ENCODE measurements around the gene ADGRB3.

Gene ADGRB3

GRCh38 chr6:69064226-69064625 is 429.1 kb downstream of the ADGRB3 start:
- no peaks in the 10 kb centered on the region for H3K27me3 ChIP-seq (ENCODE audit: control insufficient read depth in 1 of 2, insufficient read depth in 2 of 2, low read length in 2 of 2)
- no peaks in the 10 kb centered on the region for H3K4me1 ChIP-seq (ENCODE audit: control insufficient read depth, insufficient read depth, low read length)
- no peak overlapping the region for H3K9ac ChIP-seq (ENCODE audit: low read length in 2 of 2)
- H3K9me3 ChIP-seq (ENCODE audit: control insufficient read depth in 2 of 2, low read length in 2 of 2) = no peaks in the 10 kb centered on the region
- H3K27ac ChIP-seq (ENCODE audit: low read length) = no peak overlapping the region
- no peaks in the 10 kb centered on the region for H3K36me3 ChIP-seq (ENCODE audit: control insufficient read depth in 2 of 2, insufficient read depth in 2 of 2, low read length in 2 of 2)
- H3K4me3 ChIP-seq (ENCODE audit: low read length in 2 of 2) = no peak overlapping the region

GRCh38 chr6:69069881-69070280 is 434.8 kb downstream of the ADGRB3 start:
- H3K9me3 ChIP-seq (ENCODE audit: control insufficient read depth in 2 of 2, low read length in 2 of 2) = no peaks in the 10 kb centered on the region
- no peaks in the 10 kb centered on the region for H3K4me1 ChIP-seq (ENCODE audit: control insufficient read depth, insufficient read depth, low read length)

GRCh38 chr6:69072796-69073195 is 437.7 kb downstream of the ADGRB3 start:
- H3K4me3 ChIP-seq (ENCODE audit: low read length in 2 of 2) = no peak overlapping the region
- H3K27me3 ChIP-seq (ENCODE audit: control insufficient read depth in 1 of 2, insufficient read depth in 2 of 2, low read length in 2 of 2) = no peaks in the 10 kb centered on the region
- H3K4me1 ChIP-seq (ENCODE audit: control insufficient read depth, insufficient read depth, low read length) = no peaks in the 10 kb centered on the region
- H3K36me3 ChIP-seq (ENCODE audit: control insufficient read depth in 2 of 2, insufficient read depth in 2 of 2, low read length in 2 of 2) = no peaks in the 10 kb centered on the region
- no peaks in the 10 kb centered on the region for H3K9me3 ChIP-seq (ENCODE audit: control insufficient read depth in 2 of 2, low read length in 2 of 2)
- H3K27ac ChIP-seq (ENCODE audit: low read length) = no peak overlapping the region
- no peak overlapping the region for H3K9ac ChIP-seq (ENCODE audit: low read length in 2 of 2)

More at GRCh38 chr6:69069881-69070280, 434.8 kb downstream of the ADGRB3 start:
- Histone ChIP-seq H3K27ac (ENCODE audit: low read length) (no peak overlapping the region), H3K9ac (ENCODE audit: low read length in 2 of 2) (no peak overlapping the region), H3K36me3 (ENCODE audit: control insufficient read depth in 2 of 2, insufficient read depth in 2 of 2, low read length in 2 of 2) (no peaks in the 10 kb centered on the region), H3K27me3 (ENCODE audit: control insufficient read depth in 1 of 2, insufficient read depth in 2 of 2, low read length in 2 of 2) (no peaks in the 10 kb centered on the region), H3K4me3 (ENCODE audit: low read length in 2 of 2) (no peak overlapping the region)

GRCh38 chr6:69084746-69085335 is 449.8 kb downstream of the ADGRB3 start:
- Histone ChIP-seq H3K9ac (ENCODE audit: low read length in 2 of 2) (no peak overlapping the region), H3K27ac (ENCODE audit: low read length) (no peak overlapping the region), H3K27me3 (ENCODE audit: control insufficient read depth in 1 of 2, insufficient read depth in 2 of 2, low read length in 2 of 2) (no peaks in the 10 kb centered on the region), H3K4me3 (ENCODE audit: low read length in 2 of 2) (no peak overlapping the region), H3K36me3 (ENCODE audit: control insufficient read depth in 2 of 2, insufficient read depth in 2 of 2, low read length in 2 of 2) (no peaks in the 10 kb centered on the region), H3K4me1 (ENCODE audit: control insufficient read depth, insufficient read depth, low read length) (no peaks in the 10 kb centered on the region), H3K9me3 (ENCODE audit: control insufficient read depth in 2 of 2, low read length in 2 of 2) (no peaks in the 10 kb centered on the region)

- Histone ChIP-seq H3K4me1 (ENCODE audit: control insufficient read depth, insufficient read depth, low read length) (no peaks in the 10 kb centered on the region), H3K9ac (ENCODE audit: low read length in 2 of 2) (no peak overlapping the region), H3K36me3 (ENCODE audit: control insufficient read depth in 2 of 2, insufficient read depth in 2 of 2, low read length in 2 of 2) (no peaks in the 10 kb centered on the region), H3K27ac (ENCODE audit: low read length) (no peak overlapping the region), H3K27me3 (ENCODE audit: control insufficient read depth in 1 of 2, insufficient read depth in 2 of 2, low read length in 2 of 2) (no peaks in the 10 kb centered on the region), H3K9me3 (ENCODE audit: control insufficient read depth in 2 of 2, low read length in 2 of 2) (no peaks in the 10 kb centered on the region), H3K4me3 (ENCODE audit: low read length in 2 of 2) (no peak overlapping the region)
These were observed 451.6 kb downstream of the ADGRB3 start for GRCh38 chr6:69086689-69087088.

- Histone ChIP-seq H3K9ac (ENCODE audit: low read length in 2 of 2) (no peak overlapping the region), H3K4me3 (ENCODE audit: low read length in 2 of 2) (no peak overlapping the region), H3K27me3 (ENCODE audit: control insufficient read depth in 1 of 2, insufficient read depth in 2 of 2, low read length in 2 of 2) (no peaks in the 10 kb centered on the region), H3K9me3 (ENCODE audit: control insufficient read depth in 2 of 2, low read length in 2 of 2) (no peaks in the 10 kb centered on the region), H3K27ac (ENCODE audit: low read length) (no peak overlapping the region), H3K4me1 (ENCODE audit: control insufficient read depth, insufficient read depth, low read length) (no peaks in the 10 kb centered on the region), H3K36me3 (ENCODE audit: control insufficient read depth in 2 of 2, insufficient read depth in 2 of 2, low read length in 2 of 2) (no peaks in the 10 kb centered on the region)
These were observed 454.5 kb downstream of the ADGRB3 start for GRCh38 chr6:69089539-69089938.

DNA sequence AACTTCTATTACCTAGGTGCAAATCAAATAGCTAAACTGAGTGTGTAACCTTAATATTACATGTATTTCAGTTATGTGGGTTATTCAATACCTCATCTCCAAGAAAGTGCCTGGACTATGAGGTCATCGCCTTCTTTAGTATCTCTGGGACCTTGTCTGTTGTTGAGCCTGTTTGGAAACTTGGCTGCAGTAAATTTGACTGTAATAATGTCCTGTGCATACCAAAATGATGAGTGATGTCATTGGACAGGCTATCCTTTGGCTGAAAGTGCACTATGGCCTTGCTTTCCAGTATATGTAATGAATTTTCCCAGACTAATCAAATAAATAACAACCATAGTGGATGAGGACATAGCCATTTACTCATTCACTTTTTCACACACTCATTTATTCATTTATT is 455.1 kb downstream of the ADGRB3 start:
- Histone ChIP-seq H3K9me3 (ENCODE audit: control insufficient read depth in 2 of 2, low read length in 2 of 2) (no peaks in the 10 kb centered on the region), H3K4me3 (ENCODE audit: low read length in 2 of 2) (no peak overlapping the region), H3K27ac (ENCODE audit: low read length) (no peak overlapping the region), H3K27me3 (ENCODE audit: control insufficient read depth in 1 of 2, insufficient read depth in 2 of 2, low read length in 2 of 2) (no peaks in the 10 kb centered on the region), H3K9ac (ENCODE audit: low read length in 2 of 2) (no peak overlapping the region), H3K36me3 (ENCODE audit: control insufficient read depth in 2 of 2, insufficient read depth in 2 of 2, low read length in 2 of 2) (no peaks in the 10 kb centered on the region), H3K4me1 (ENCODE audit: control insufficient read depth, insufficient read depth, low read length) (no peaks in the 10 kb centered on the region)

GRCh38 chr6:69096681-69097080 is 461.6 kb downstream of the ADGRB3 start:
- H3K27ac ChIP-seq (ENCODE audit: low read length) = no peak overlapping the region

GRCh38 chr6:69097948-69098347 is 462.9 kb downstream of the ADGRB3 start:
- Histone ChIP-seq H3K9ac (ENCODE audit: low read length in 2 of 2) (no peak overlapping the region), H3K9me3 (ENCODE audit: control insufficient read depth in 2 of 2, low read length in 2 of 2) (no peaks in the 10 kb centered on the region), H3K4me3 (ENCODE audit: low read length in 2 of 2) (no peak overlapping the region), H3K4me1 (ENCODE audit: control insufficient read depth, insufficient read depth, low read length) (no peaks in the 10 kb centered on the region), H3K27ac (ENCODE audit: low read length) (no peak overlapping the region), H3K36me3 (ENCODE audit: control insufficient read depth in 2 of 2, insufficient read depth in 2 of 2, low read length in 2 of 2) (no peaks in the 10 kb centered on the region), H3K27me3 (ENCODE audit: control insufficient read depth in 1 of 2, insufficient read depth in 2 of 2, low read length in 2 of 2) (no peaks in the 10 kb centered on the region)

More at GRCh38 chr6:69096681-69097080, 461.6 kb downstream of the ADGRB3 start:
- Histone ChIP-seq H3K27me3 (ENCODE audit: control insufficient read depth in 1 of 2, insufficient read depth in 2 of 2, low read length in 2 of 2) (no peaks in the 10 kb centered on the region), H3K9me3 (ENCODE audit: control insufficient read depth in 2 of 2, low read length in 2 of 2) (no peaks in the 10 kb centered on the region), H3K9ac (ENCODE audit: low read length in 2 of 2) (no peak overlapping the region), H3K4me3 (ENCODE audit: low read length in 2 of 2) (no peak overlapping the region), H3K36me3 (ENCODE audit: control insufficient read depth in 2 of 2, insufficient read depth in 2 of 2, low read length in 2 of 2) (no peaks in the 10 kb centered on the region), H3K4me1 (ENCODE audit: control insufficient read depth, insufficient read depth, low read length) (no peaks in the 10 kb centered on the region)

DNA sequence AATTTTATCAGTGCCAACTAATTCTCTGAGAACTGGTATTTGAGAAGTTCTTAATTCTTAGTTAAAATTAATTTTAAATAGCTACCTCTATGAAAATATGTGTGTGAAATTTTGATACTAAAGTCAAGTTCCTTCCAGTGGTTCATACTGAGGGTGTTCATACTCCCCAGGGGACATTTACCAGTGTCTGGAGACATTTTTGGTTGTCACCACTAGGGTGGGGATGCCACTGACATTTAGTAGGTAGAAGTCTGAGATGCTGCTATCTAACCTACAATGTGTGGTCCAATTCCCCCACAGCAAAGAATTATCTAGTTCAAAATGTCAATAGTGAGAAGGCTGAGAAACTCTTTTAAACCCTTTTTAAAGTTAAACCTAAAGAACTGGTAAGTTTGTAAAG is 463.8 kb downstream of the ADGRB3 start:
- Histone ChIP-seq H3K4me1 (ENCODE audit: control insufficient read depth, insufficient read depth, low read length) (no peaks in the 10 kb centered on the region), H3K27ac (ENCODE audit: low read length) (no peak overlapping the region), H3K27me3 (ENCODE audit: control insufficient read depth in 1 of 2, insufficient read depth in 2 of 2, low read length in 2 of 2) (no peaks in the 10 kb centered on the region), H3K9me3 (ENCODE audit: control insufficient read depth in 2 of 2, low read length in 2 of 2) (no peaks in the 10 kb centered on the region), H3K36me3 (ENCODE audit: control insufficient read depth in 2 of 2, insufficient read depth in 2 of 2, low read length in 2 of 2) (no peaks in the 10 kb centered on the region), H3K4me3 (ENCODE audit: low read length in 2 of 2) (no peak overlapping the region), H3K9ac (ENCODE audit: low read length in 2 of 2) (no peak overlapping the region)

GRCh38 chr6:69100772-69101171 is 465.7 kb downstream of the ADGRB3 start:
- Histone ChIP-seq H3K27me3 (ENCODE audit: control insufficient read depth in 1 of 2, insufficient read depth in 2 of 2, low read length in 2 of 2) (no peaks in the 10 kb centered on the region), H3K4me1 (ENCODE audit: control insufficient read depth, insufficient read depth, low read length) (no peaks in the 10 kb centered on the region), H3K36me3 (ENCODE audit: control insufficient read depth in 2 of 2, insufficient read depth in 2 of 2, low read length in 2 of 2) (no peaks in the 10 kb centered on the region), H3K4me3 (ENCODE audit: low read length in 2 of 2) (no peak overlapping the region), H3K27ac (ENCODE audit: low read length) (no peak overlapping the region), H3K9ac (ENCODE audit: low read length in 2 of 2) (no peak overlapping the region), H3K9me3 (ENCODE audit: control insufficient read depth in 2 of 2, low read length in 2 of 2) (no peaks in the 10 kb centered on the region)
